MM.1S (cell line): ENCODE data around the gene ARHGEF6.

Experiments used
- DNase-seq: peaks from one replicate; pipeline ENCODE4 v3.0.0-alpha.2; 2015
- H2AFZ ChIP-seq: fragments of 300-600 bp; sonication (generic); 2 replicates; pipeline ENCODE4 v1.6.0; 2016; ENCODE audit warnings: antibody characterized with exemption, low read length
- H3F3A ChIP-seq: fragments of 300-600 bp; sonication (generic); 2 replicates; pipeline ENCODE4 v1.6.1; 2016; ENCODE audit warnings: mild to moderate bottlenecking, antibody characterized with exemption, low read length, moderate library complexity, mixed read lengths; ENCODE audit not compliant: insufficient read depth
- H3K27ac ChIP-seq: fragments of 300-600 bp; sonication (generic); 2 replicates; pipeline ENCODE4 v1.5.1; 2016; ENCODE audit warnings: mild to moderate bottlenecking, low read length
- H3K27me3 ChIP-seq: fragments of 300-600 bp; sonication (generic); replicated peaks from 2 replicates; pipeline ENCODE4 v1.6.0; 2016; ENCODE audit warnings: low read length; ENCODE audit not compliant: insufficient read depth
- H3K36me3 ChIP-seq: fragments of 300-600 bp; sonication (generic); replicated peaks from 2 replicates; pipeline ENCODE4 v1.6.1; 2016; ENCODE audit warnings: mild to moderate bottlenecking, low read length, mixed read lengths; ENCODE audit not compliant: insufficient read depth
- H3K4me1 ChIP-seq: fragments of 300-600 bp; sonication (generic); 2 replicates; pipeline ENCODE4 v1.6.1; 2016; ENCODE audit warnings: low read length, mixed read lengths
- H3K4me2 ChIP-seq: fragments of 300-600 bp; sonication (generic); 2 replicates; pipeline ENCODE4 v1.6.0; 2016; ENCODE audit warnings: low read depth, low read length
- H3K4me3 ChIP-seq: fragments of 300-600 bp; sonication (generic); 2 replicates; pipeline ENCODE4 v1.5.1; 2016; ENCODE audit warnings: low read length, mixed read lengths
- H3K79me2 ChIP-seq: fragments of 300-600 bp; sonication (generic); 2 replicates; pipeline ENCODE4 v1.6.1; 2016; ENCODE audit warnings: mixed run types, low read length, mixed read lengths
- H3K9ac ChIP-seq: fragments of 300-600 bp; sonication (generic); 2 replicates; pipeline ENCODE4 v1.6.1; 2016; ENCODE audit warnings: low read length, mixed read lengths
- H3K9me2 ChIP-seq: fragments of 300-600 bp; sonication (generic); replicated peaks from 2 replicates; pipeline ENCODE4 v1.6.1; 2016; ENCODE audit warnings: mild to moderate bottlenecking, low read length, mixed read lengths; ENCODE audit not compliant: insufficient read depth
- H3K9me3 ChIP-seq: fragments of 300-600 bp; sonication (generic); replicated peaks from 2 replicates; pipeline ENCODE4 v1.6.1; 2016; ENCODE audit warnings: mild to moderate bottlenecking, low read length, mixed read lengths; ENCODE audit not compliant: insufficient read depth
- H4K20me1 ChIP-seq: fragments of 300-600 bp; sonication (generic); 2 replicates; pipeline ENCODE4 v1.6.1; 2016; ENCODE audit warnings: mild to moderate bottlenecking, low read length, moderate library complexity, mixed read lengths; ENCODE audit not compliant: insufficient read depth
- CTCF ChIP-seq: fragments of 300-600 bp; sonication (generic); IDR thresholded peaks from 2 replicates; pipeline ENCODE4 v1.5.1; 2016; ENCODE audit warnings: antibody characterized with exemption, low read length, mixed read lengths
- EZH2 ChIP-seq: fragments of 300-600 bp; sonication (generic); optimal IDR thresholded peaks from 2 replicates; pipeline ENCODE3; 2017; ENCODE audit warnings: low read depth, mild to moderate bottlenecking, antibody characterized with exemption, low read length, mixed read lengths
- EZH2phosphoT487 ChIP-seq: fragments of 300-600 bp; sonication (generic); IDR thresholded peaks from 2 replicates; pipeline ENCODE4 v1.6.1; 2018; ENCODE audit warnings: antibody characterized with exemption, low read length

The ARHGEF6 gene

DNA sequence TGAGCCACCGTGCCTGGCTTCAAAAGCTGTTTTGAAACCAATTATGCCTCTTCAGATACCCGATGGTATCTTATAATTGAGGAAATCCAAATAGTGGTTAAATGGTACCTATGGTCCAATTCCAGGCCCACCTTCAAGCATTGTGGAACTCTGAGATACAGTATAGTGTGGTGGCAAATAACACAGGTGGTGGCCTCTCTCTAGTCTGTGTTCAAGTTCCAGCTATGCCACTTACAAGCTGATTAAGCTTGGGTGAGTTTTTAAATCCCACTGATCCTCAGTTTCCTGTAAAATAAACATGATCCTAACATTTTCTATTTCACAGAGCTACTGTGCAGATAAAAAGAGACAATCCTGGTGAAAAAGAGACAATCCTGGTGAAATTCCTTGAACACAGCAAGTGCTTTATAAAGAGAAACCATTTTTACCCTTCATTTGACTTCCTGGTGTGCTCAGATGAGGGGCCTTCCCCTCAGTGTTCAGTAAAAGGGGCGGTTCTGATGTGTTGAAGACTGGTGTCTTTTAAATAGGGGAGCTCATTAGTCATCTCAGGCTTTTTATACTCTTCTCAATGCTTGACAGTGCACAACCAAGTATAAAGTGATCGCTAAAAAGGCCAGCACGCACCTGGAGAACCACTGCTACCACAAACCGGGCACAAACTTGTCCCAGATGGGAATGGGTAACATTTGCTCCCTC lies 163.6 kb downstream of the ARHGEF6 start:
- Histone ChIP-seq H3K4me1 (no peaks in the 10 kb centered on the region), H2AFZ (no peak overlapping the region), H3K9ac (no peak overlapping the region), H4K20me1 (no peaks in the 10 kb centered on the region), H3K4me3 (no peak overlapping the region), H3K27ac (no peak overlapping the region), H3K4me2 (no peak overlapping the region), H3K27me3 (no peaks in the 10 kb centered on the region), H3K9me3 (no peaks in the 10 kb centered on the region), H3F3A (no peaks in the 10 kb centered on the region), H3K36me3 (no peaks in the 10 kb centered on the region), H3K79me2 (no peaks in the 10 kb centered on the region), H3K9me2 (no peaks in the 10 kb centered on the region)
- TF ChIP-seq EZH2, result no peak
- TF ChIP-seq EZH2phosphoT487, result no peak
- no peak for TF ChIP-seq CTCF
- no peak for DNase-seq
